K562 (cell line): Measurements from ENCODE around the gene NFATC3. TPM values are rescaled to one million over a fixed set of nuclear protein-coding genes. Genes with fewer than 3 reads are reported as not detected.

Experiments
- ETV1 ChIP-seq: fragments of 450-650 bp; conservative IDR thresholded peaks from 2 replicates; pipeline ENCODE4 v1.6.1; 2016; ENCODE audit warnings: missing genetic modification characterization, control low read depth, low read depth, missing compliant biosample characterization
- ETV6 ChIP-seq, 3 experiments: fragments of 150-350 bp in 1 of 3; sonication (generic) in 1 of 3; formaldehyde crosslinking in 1 of 3; IDR thresholded peaks; 2 replicates each; pipeline versions ENCODE4 v1.6.1 to v1.8.0; 2014 to 2022; ENCODE audit warnings: borderline replicate concordance in 2 of 3, low read depth in 2 of 3, antibody characterized with exemption in 1 of 3, low read length in 1 of 3, mild to moderate bottlenecking in 1 of 3, missing genetic modification reagents in 1 of 3
- MIER1 ChIP-seq: fragments of 450-650 bp; IDR thresholded peaks from 2 replicates; pipeline ENCODE4 v1.6.1; 2016; ENCODE audit warnings: antibody characterized with exemption, mild to moderate bottlenecking, low read depth
- MLLT1 ChIP-seq, 2 experiments: fragments of 450-650 bp; IDR thresholded peaks; 2 replicates each; pipeline ENCODE4 v1.6.1; 2016
- POU5F1 ChIP-seq: fragments of 150-350 bp; IDR thresholded peaks from 2 replicates; pipeline ENCODE4 v1.6.1; 2014; ENCODE audit warnings: borderline replicate concordance, low read length, low read depth, mild to moderate bottlenecking; ENCODE audit not compliant: partially characterized antibody
- RBBP5 ChIP-seq: fragments of 200-600 bp; sonication (generic); IDR thresholded peaks from 2 replicates; pipeline ENCODE4 v1.6.1; 2012; ENCODE audit warnings: borderline replicate concordance, mild to moderate bottlenecking, low read length, control low read depth, inconsistent platforms; ENCODE audit not compliant: insufficient read depth, poor library complexity, severe bottlenecking
- TRIM25 ChIP-seq: fragments of 450-650 bp; IDR thresholded peaks from 2 replicates; pipeline ENCODE4 v1.7.0; 2016; ENCODE audit warnings: borderline replicate concordance
- ZNF318 ChIP-seq, 2 experiments: fragments of 450-650 bp; IDR thresholded peaks; 2 replicates each; pipeline ENCODE4 v1.6.1; 2016; ENCODE audit warnings: mild to moderate bottlenecking in 2 of 2, borderline replicate concordance in 1 of 2, low read depth in 1 of 2, moderate library complexity in 1 of 2
- ZNF696 ChIP-seq: fragments of 250-450 bp; sonication (Bioruptor Pico); conservative IDR thresholded peaks from 2 replicates; pipeline ENCODE4 v1.4.0; 2020; ENCODE audit warnings: mild to moderate bottlenecking, moderate library complexity
- polyA plus RNA-seq, 8 experiments: library from polyadenylated mRNA; depleted of rRNA in 4 of 8; stranded (reverse) in 5 of 8; unstranded in 3 of 8; fragments of >200 nt; fragmentation: Nextera tagmentation in 2 of 8; fragmentation: Illumina TruSeq in 1 of 8; extraction: Ambion mirVana in 2 of 8; extraction: Trizol in 1 of 8; gene quantifications; 2 replicates each; pipeline versions ENCODE4 v1.2.1 to v1.2.3, GENCODE V29; 2011 to 2014; ENCODE audit warnings: inconsistent platforms in 1 of 8, missing spikeins in 1 of 8
- total RNA-seq, 7 experiments: library from RNA; depleted of rRNA in 6 of 7; stranded (reverse); fragments of >200 nt in 6 of 7; fragmentation: Illumina TruSeq in 2 of 7; extraction: Trizol in 2 of 7; gene quantifications; 2 replicates each; pipeline versions ENCODE4 v1.2.1 to v1.2.3, GENCODE V29; 2011 to 2021; ENCODE audit warnings: low replicate concordance in 1 of 7

The NFATC3 gene
- total and polyA plus RNA-seq, 9 of the 15 experiments (the other 6 are each of a cell fraction or from before 2014, with no cell fraction given), result 15.7 to 98.4 (median 59.4) TPM

GRCh38 chr16:68079626-68080344 lies 5.4 kb upstream of the NFATC3 start (continued):
- TF ChIP-seq MLLT1 (IDR thresholded peaks at IDR 0.05) (peak; percentile 22 to 29; a peak in 1 of 4 replicates), RBBP5 (peak; percentile 91), MIER1 (no peak), ZNF318 (IDR thresholded peaks at IDR 0.05; ENCODE audit: borderline replicate concordance in 1 of 2, low read depth in 1 of 2) (peak in 1 of 2 experiments; percentile 71; a peak in 1 of 4 replicates), TRIM25 (no peak), ETV1 (tag) (peak; percentile 99), ETV6 (IDR thresholded peaks at IDR 0.05; ENCODE audit: borderline replicate concordance in 1 of 2, low read depth in 2 of 2, low read length in 1 of 2) (peak; percentile 96 to 99), ETV6 (CRISPR knock-in tag; IDR thresholded peaks at IDR 0.05; ENCODE audit: borderline replicate concordance) (no peak), POU5F1 (no peak), ZNF696 (no peak)
